GM18858 (cell line): ENCODE data around the gene NFU1.
A peak's percentile ranks its signal among the peaks of the same experiment; 100 is the strongest.

Source experiments
- ATAC-seq: cut with Tn5 transposase; IDR thresholded peaks from one replicate; pipeline ENCODE4 v1.9.1; 2021; ENCODE audit not compliant: unreplicated experiment

Gene NFU1

DNA sequence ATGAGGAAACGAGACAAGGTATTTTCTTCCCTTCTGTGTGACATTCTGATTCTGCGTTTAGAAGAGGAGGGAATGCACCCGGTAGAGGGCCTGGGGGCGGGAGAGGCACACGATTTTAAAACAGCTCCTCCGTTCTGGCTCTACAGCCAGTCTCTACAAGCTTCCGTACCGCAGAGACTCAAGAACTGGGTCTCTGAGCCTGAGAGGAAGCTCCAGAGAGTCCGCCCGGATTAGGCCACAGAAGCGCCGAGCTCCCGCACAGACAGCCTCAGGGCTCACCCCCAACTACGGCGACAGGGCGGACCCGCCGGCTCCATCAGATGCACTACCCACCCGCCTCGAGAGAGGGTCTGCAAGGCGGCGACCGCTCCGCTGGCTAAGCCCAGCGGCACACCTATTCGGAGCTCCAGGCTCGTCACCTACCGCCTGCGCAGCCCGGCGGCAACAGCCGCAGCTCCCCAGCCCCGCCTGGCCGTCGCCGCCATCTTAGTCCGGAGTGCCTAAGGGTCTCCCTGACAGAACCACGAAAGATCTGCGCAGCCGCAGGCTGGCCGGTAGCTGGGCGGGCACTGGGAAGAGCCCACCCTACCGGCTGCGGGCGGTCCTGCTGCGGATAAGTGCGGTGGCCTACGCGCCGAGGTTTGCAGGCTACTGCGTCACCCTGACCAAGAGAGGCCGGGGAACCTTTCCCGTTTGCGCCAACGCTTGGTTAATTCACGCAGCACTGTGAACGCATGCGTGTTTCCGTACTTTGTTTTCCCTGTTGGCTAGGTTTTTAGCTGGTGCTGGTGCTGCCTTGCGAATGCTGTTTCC is at the start of gene NFU1:
Gene NFU1, minus strand, starts transcription at position 498 of the 813 bp plus-strand sequence. Its CDS starts 13 bp downstream, at position 485.
- peak; percentile 94 for ATAC-seq

DNA sequence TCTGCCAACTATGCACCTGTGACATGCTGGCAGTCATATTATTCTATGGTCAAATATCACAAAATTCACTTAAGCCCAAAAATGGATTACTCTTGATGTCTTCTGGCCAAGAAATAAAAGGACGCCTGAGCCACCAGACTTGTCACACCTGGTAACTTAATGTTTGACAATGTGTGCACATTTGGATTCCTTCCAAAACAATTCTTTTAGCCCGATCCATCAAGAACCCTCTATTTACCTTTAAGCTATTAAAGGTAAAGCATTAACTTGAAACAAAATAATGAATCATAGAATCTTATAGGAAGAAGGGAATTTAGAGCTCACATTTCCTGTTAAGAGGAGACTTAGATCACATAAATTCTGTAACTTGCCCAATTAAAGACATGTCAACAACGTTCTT is 46.5 kb upstream of the NFU1 start:
- ATAC-seq, result no peak

DNA sequence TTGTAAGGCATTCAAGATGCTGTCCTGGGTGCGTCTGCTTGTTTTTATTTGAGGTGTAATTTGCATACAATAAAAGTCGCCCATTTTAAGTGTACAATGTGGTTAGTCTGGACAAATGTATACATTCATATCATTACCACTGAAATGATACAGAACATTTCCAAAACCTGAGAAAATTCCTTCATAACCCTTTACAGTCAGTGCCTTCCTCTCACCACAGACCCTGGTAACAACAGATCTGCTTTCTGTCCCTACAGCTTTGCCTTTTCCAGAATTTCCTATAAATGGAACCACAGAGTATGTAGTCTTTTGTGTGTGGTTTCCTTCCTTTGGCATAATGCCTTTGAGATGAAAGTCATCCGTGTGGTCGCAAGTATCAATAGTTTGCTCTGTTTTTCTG is 45.8 kb upstream of the NFU1 start:
- ATAC-seq, result no peak

DNA sequence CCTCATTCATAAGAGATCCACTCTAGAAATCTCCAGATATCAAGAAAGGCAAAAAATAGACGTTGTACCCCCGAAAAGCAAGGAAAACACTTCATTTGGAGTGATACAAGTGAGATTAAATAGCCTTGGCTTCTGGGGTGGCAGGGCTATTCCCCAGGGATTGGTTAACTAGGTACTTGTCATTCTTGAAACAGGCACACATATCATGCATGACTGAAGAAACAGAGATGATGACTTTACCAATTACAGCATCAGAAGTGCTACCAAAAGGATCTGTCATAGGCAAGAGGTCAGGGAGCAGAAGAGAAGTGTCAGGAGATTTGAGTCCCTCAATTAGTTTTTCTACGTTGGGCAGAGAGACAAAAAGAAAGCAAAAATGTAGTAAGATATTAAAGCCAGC is 45.2 kb upstream of the NFU1 start:
- ATAC-seq, result no peak

DNA sequence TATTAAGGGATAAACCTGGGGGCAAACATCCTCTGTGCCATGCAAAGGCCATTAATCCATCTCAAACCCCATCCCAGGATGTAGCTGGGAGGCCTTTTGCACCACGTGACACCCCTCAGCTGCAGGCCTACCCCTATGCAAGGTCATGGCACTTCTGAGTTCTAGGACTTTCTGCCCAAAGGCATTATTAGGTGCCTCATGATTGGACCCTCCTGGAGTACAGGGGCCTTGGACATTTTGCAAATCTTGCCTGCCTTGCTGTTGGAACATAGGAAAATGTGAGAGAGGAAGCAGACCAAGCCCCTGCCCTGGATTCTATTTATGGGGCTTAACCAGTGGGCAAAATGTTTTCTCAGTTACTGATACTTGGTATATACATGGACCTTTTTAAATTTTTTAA is 44.2 kb upstream of the NFU1 start:
- ATAC-seq, result no peak

DNA sequence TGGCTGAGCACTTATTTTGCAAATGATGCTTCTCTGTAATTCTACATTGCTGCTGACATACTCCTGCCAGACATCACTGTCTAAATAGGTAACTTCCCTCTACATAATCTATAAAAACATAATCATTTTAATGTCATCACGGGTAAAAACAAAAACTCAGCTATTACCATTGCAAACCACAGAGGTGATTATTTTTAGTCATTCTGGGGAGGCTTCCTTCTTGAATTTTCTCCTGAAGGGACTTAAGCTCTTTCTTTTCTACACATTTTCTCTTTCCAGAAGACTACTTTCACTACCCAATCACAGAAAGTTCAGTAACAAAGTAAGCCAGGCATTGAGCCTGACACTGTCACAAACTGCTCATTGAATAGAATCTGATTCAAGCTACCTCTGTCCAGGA is 40.4 kb upstream of the NFU1 start:
- ATAC-seq, result no peak

DNA sequence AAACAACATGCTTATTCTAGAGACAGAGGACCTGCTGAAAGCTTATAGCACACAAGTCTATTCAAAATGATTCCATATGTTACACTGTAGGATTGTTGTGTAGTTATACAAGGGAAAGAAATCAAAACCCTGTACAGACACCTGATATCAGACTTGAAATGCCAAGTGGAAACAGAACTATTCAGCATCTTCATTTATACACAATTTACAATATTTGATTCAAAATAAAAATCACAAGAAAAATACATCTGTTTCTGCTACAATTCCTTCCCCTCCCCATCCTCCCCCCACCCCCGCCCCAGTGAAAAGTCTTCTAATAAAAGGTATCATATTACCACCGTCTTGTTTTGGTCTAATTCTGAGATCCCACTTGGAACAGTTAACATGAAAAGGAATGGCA is 37.5 kb upstream of the NFU1 start:
- ATAC-seq, result no peak

DNA sequence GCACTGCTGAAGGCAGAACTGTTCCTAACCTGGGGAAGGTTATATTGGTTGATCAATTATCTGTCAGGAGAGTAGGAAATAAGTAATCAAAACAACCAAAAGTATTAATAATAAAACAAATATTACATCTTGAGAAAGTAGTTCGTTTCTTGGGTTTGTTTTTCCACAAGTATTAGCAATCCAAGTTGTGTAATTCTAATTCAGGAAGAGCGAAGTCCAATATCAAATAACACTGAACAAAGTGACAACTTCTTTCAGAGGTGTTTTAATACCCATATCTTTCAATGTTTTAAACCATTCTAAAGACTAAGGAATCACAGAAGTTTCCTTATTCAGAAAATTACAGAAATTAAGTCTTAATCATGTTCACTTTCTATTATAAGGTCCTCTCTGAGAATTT is 34.6 kb upstream of the NFU1 start:
- ATAC-seq, result no peak

DNA sequence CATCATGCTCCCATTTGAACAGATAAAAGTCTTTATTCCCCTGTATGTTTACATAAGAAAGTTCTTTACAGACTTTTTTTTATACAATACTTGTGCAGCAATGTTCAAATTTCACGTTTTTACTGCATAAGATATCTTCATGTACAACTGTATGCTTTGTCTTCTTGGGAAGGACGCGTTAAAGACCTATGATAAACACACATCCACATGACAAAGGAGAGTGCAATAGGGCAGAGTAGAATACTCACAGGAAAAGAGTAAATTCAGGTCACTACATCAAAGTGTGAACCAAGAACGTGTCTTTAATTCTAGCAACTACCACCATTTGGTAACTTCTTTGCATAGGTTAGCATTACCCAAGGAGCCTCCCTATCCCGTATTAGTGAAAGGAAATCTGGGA is 33.7 kb upstream of the NFU1 start:
- no peak for ATAC-seq

DNA sequence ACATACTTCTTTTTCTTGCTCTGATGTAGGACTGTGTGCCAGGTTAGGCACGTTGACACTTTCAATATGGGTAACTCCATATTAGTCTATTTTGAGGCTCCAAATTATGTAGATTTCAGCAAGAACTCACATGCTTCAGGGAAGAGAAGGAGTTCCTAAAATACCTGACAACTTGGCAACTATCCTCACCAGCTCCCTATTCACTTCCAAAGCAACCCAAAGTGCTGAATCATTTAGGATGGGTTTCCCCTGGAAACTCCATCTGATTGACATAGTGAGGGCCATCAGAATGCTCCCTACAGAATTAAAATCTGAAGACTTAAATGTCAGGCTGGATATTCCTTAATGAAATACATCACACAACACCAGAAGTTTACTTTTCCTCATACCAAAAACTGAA is 32.5 kb upstream of the NFU1 start:
- no peak for ATAC-seq

DNA sequence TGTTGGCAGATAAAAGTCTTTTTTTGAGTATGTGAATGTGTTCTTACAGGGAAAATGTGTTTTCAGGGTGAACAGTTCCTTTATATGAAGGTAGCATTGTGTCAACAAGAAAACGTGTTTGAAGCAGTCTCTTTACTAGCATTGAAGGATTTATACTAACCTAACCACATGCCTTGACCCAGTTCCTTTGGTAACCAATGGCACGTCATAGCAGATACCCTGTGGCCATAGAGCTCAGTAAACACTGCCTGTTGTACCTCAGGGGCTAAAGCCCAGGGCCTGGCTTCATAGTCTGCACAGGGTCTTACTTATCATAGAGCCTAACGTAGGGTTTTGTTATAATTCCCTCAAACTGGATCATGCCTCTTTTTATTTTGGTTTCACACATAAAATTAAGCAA is 32.1 kb upstream of the NFU1 start:
- no peak for ATAC-seq

DNA sequence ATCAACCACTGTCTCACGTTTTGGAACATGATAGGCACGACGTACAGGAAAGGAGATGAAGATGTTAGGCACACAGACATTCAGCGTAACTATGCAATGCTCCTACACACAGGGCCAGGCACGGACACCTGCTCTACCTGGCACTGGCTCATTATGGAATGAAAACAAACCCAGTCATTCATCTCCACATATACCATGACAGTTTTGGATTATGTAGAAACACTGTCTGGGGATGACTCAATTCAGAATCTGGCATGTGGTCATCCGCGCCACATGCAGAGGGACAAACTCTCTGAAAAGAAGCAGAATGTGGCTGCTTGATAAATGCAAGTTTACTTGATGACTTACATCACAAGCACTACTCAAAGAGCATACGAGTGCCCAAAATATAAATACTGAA is 29.5 kb upstream of the NFU1 start:
- ATAC-seq, result no peak

DNA sequence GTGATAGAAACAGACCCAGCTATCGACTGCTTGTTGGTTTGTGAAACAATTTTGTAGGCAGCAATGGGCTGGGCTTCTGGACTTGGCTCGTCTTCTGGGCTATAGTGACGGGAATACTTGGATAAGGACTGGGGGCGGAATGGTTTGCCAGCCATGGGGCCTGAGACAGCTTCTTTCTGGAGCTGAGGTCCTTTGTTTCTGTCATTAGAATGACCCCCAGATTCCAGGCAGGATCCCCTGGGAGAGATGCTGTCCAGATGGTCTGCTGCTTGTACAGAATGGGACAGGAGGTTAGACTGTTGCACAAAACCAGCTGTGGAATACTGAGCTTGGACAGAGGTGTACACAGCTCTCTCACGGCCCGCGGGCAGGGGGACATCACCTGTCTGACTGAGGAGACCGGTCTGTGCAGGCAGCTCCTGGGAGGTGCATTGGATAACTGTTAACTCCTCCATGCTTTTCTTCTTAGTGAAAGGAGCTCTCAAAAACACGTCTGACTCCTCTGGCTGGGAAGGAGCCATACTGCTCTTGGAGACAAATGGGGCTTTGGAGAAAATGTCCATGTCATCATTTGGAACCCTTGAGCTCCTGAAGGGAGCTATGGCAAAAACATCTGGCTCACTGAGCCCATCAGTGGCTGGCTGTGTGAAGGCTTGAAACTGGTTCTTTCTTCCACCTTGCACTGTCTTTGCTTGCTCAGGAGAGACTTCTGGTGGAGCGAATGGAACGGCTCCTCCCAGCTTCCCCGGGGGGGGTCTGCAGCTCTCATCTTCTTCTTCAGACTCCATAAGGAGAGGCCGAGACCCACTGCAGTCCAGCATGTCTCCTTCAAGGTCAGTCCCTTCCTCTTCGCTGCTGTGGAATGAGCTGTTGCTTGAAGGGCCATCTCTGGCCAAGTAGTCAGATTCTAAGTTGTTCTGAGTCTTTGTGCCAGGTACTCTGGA is 28.6 kb upstream of the NFU1 start:
- ATAC-seq, result no peak

DNA sequence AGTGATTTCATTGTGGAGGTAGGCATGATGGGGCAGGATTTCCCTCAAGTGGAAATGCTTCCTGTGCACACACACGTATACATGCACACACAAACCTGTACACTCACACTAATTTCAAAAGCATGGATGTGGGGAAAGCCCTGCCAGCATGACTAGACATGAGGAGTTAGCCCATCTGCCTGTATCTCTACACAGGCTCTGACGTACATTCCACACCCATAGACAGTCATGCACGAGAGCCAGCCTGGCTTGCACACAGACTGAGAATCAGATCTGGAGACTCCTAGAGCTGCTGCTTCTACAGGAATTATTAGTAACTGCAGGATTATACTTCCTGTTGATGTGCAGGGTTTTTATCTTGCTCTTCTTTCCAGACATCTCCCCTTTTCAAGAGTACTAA is 27.3 kb upstream of the NFU1 start:
- ATAC-seq, result no peak

DNA sequence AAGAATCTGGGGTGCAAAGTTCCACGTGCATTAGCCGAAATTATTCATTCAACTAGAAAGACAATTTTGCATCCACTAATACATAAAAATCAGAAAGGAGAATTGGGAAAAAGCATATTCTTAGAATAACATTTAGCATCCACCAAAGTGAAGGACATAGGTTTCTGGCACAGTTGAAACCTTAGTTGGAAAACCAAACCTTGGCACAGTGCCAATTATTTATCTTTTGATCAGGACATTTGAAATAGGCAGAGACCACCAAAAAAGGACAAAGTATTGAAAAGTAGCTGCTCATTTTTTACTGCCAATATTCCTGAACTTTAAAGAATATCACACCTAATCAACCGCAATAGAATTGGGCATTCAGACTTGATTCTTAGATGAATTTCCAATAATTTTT is 25.5 kb upstream of the NFU1 start:
- ATAC-seq, result no peak

DNA sequence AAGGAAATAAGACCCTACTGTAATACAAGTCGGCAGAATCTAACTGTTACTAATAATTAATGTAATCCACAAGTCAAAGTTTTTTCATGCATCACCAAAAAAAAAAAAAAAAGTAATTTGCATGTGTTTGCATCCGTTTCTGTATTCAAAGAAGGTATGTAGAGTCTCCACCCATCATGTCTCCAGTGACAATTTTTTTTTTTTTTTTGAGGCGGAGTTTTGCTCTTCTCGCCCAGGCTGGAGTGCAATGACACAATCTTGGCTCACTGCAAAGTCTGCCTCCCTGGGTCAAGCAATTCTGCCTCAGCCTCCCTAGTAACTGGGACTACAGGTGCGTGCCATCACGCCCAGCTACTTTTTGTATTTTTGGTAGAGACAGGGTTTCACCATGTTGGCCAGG is 24.2 kb upstream of the NFU1 start:
- no peak for ATAC-seq

DNA sequence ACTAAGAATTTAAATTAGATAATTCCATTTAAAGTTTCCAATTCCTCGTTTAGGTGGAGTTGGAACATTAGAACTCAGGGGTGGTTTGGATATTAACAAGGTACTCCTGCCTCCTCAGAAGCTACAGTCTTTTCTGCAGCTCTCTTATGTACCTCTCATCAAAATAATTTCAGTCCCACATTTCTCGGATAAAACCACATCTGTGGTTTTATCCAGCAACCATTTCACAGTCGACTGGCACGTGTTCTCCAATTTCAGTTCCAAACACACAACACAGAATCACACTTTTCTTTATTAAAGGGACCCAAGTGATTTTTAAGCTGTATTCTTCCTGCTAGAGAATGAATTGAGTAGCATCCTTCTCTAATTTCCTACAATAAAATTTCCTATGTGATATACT is 22.7 kb upstream of the NFU1 start:
- ATAC-seq, result no peak

DNA sequence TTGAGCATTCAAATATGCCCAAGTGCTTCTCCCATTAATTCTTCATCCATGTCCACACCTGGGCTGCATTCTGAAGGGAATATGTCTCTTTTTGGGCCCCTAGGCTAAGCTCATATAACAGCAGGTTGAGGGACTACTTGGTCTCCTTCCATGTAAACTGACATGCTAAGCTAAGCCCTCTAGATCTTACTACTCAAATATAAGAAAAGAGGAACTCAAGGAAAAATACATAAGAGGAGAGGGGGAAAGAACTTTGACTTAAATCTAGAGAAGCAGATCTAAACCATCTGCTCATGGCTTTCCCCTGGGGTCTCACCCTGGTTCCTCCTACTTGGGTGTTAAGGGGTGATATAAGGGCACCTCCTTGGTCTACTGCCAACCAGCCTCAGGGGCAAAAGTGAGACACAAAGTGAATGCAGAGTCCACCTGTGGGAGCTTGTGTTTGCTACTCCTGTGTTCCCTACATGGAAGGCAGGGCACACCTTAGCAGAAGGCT is 19.8 kb upstream of the NFU1 start:
- ATAC-seq, result no peak

DNA sequence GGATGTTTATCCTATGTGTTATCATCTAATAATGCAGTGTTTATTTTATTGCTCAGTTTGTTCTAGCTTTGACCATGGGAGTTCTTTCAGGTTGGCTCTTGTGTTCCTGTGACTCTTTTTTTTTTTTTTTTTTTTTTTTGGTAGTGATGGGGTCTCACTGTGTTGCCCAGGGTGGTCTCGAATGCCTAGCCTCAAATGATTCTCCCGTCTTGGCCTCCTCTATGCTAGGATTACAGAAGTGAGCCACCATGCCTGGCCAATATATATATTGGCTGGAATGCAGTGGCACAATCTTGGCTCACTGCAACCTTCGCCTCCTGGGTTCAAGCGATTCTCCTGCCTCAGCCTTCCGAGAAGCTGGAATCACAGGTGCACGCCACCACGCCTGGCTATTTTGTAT is 18.9 kb upstream of the NFU1 start:
- no peak for ATAC-seq

DNA sequence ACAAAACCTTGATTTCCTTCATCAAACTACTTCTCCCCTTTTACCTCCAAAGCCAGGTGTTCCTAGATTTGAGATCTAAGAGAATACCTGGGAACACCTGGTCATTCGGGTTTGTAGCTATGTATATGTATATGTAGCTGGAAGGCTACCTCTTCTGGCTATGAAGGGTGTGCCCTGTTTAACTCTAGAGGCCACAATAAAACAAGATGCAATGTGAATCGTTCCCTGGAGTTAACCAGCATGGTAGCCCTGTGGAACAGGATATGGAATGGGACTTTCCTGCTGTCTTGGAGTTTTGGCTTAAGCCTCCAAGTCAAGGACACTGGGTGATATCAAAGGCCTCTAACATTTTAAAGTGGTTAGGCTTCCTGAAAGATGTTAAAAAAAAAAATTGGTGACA is 17.7 kb upstream of the NFU1 start:
- ATAC-seq, result no peak

DNA sequence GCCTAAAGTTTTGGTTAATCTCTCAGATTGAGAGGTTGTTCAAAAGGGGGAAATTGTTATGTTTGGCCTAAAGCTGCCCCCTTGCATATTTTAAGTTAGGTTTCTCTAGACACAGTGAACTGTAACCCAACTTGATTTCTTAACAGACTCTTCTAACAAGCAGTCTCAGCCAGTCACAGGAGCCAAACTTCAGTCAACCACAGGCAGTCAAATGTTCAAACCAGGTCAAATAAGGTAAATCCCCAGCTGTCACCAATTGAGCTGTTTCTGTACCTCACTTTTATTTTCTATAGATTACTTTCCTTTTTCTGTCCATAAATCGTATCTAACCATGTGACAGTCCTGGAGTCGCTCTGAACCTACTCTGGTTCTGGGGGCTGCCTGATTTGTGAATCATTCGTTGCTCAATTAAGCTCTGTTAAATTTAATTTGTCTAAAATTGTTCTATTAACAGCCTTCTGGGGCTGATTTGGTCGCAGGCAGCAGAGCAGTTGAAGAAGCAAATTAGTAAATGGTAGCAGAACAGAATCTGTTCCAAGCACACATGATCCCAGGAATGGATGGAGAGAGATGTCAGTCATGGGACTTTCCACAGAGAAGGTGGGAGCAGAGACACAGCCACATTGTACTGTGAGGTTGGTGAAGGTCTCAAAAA is 16.4 kb upstream of the NFU1 start:
- peak; percentile 96 for ATAC-seq

DNA sequence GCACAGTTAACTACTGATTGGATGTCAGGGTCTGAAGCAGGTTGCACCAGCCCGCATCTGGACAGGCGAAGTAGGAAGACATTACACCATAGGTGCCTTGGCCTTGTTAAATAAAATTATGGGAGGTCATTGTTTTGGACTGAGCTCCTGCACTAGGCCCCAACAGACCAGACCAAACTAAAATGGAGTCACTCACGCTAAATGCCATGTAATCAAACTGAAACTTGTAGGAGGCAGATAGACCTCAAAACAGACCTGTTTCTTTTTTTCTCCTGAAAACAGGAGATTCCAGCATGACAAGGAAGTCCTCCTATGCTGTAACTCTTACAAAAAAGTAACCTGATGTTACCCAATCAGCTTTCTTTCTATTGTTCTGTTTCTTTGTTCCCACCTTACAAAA is 15.5 kb upstream of the NFU1 start:
- ATAC-seq, result no peak
